HG02610 (cell line): Measurements from ENCODE around the gene C10orf90.
"Not testable (repeated sequence)": the region's sequence is repeated elsewhere in the genome, so short reads cannot be mapped to it uniquely, and the experiment has no call there.

Source experiments
- ATAC-seq: cut with Tn5 transposase; IDR thresholded peaks from one replicate; pipeline ENCODE4 v1.9.1; 2021; ENCODE audit warnings: mild to moderate bottlenecking, moderate library complexity; ENCODE audit not compliant: unreplicated experiment

The C10orf90 gene

DNA sequence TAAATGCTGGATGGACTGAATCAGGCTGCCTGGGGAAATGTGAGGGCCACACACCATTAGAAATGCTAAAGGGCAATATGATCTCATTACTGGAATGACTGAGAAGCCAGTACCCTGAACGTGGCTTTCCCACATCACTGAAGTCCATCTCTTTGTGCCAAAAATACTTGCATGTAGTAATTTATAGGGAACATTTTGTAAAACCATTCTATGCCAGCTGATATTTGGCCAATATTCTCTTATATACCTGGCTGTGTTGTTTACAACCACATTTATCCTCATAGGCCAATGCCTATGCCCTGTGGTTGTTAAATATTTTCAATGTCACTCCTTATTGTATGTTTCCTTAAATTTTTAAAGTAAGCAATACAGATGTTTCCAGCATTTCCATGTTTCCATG lies 111.6 kb downstream of the C10orf90 start:
- no peak for ATAC-seq

DNA sequence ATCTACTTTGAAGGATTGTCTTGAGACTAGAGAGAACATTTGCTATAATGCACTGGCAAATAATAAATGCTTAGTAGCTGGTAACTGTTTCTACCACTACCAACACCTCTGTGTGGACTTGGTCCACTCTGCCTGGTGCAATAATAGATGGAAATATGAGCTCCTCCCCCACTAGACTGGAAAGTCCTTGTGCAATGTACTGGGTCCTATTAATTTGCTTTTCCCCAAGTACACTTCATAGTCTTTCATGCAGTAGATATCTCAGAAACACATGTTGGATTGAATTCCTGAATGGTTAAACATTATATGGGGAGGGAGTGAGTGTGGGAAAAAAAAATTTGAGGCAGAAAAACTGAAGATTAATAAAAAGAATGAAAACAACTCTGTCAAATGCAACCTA lies 119.3 kb downstream of the C10orf90 start:
- no peak for ATAC-seq

DNA sequence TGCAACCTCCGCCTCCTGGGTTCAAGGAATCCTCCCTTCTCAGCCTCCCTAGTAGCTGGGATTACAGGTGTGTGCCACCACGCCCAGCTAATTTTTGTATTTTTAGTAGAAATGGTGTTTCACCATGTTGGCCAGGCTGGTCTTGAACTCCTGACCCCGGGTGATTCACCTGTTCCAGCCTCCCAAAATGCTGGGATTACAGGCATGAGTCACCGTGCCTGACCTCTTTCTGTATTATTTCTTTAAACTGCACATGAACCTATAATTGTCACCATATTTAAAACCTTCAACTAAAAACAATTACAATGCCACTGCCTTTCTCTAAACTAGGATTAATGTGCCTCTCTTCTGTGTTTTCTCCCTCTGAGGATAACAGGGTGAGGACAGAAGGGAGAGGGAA lies 119.9 kb downstream of the C10orf90 start:
- ATAC-seq, result not testable (repeated sequence)

DNA sequence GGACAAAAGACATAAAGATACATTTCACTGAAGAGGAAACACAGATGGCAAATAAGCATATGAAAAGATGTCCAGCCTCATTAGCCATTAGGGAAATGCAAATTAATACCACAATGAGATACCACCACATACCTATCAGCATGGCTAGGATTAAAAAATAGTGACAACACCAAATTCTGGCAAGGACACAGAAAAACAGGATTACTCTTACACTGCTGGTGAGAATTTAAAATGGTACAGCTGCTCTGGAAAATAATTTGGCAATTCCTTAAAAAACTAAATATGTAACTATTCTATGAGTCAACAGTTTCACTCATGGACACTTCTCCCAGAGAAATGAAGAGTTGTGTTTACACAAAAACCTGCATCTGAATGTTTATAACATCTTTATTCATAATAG lies 121.1 kb downstream of the C10orf90 start:
- no peak for ATAC-seq

DNA sequence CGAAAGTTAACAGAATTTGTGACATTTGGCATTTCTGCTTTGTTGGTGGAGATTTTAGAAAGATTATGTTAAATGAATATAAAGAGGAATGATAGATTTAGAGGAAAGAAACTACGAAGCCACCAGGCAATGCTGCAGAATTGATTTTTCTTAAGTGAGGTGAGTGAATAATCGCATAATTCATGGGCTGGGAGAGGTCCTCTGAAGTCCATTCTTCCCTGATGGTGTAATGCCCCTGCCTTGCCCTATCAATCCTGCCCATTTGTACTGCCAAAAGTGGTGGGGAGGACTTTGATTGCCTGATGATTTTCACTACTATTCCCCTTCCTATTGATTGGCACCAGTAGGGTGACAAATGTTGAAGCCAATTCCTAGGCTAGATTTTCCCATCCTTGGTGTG lies 125.9 kb downstream of the C10orf90 start:
- no peak for ATAC-seq

DNA sequence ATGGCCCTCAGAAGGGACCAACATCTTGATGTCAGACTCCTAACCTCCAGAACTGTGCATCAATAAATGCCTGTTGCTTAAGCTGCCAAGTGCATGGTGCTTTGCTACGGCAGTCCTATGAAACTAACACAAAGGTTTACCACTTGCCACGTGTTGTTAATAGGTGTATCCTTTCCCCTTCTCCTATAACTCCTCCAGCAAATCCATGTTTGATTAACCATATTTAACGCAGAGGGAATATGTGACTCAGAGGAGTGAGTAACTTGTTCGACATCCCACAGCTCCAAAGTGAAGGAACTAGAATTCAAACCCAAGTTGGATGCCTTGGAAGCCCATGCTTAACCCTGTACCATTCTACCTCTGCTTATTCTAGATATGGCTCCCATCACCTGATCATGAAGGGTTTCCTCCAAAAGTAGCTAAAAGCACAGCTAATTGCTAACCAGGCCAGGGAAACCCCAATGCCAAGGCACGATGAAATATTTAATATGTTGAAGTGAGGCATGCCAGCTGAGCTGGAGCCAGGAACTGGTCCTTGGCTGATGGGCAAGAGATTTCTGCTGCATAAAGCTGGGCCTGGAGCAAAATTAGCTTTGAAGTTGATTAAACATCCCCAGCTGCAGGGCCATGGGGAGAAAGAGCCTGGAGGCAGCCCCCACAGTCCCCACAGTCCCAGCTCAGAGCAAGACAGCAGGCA lies 131.9 kb downstream of the C10orf90 start:
- ATAC-seq, result no peak

DNA sequence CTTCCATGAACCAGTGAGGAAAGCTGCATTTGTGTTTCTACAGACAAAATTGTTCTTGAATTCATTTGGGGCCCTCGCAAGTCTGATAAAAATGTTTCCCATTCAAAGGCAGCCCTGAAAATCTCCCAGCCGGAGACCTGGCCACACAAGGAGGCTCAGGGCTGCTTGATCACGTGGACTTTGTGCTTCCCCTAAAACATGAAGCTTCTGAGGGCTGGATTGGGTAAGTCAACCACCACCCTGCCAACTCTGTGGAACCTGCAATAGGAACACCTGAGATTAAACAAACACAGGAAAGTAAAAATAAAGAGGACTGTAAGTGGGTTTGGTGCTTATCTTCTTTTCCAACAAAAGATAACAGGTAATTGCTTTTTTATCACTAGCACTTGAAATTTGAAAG lies 133.8 kb downstream of the C10orf90 start:
- ATAC-seq, result no peak

DNA sequence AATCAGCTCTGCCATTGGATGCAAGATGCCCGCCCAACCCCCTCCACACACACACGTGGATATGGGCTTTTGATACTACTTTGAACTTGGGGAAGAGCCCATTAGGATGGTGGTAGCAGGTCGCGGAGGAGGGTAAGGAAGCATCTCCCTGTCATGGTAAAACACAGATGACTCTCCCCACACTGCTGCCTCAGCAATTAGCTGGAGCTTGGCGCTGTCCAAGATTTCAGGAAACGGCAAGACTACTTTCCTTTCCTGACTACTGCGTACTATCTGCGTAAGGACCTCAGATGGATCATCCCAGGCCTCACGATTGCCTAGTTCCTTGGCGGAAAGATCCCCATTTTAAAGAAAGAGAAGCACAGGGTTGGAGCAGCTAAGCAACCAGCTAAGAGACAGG lies 134.3 kb downstream of the C10orf90 start:
- no peak for ATAC-seq

DNA sequence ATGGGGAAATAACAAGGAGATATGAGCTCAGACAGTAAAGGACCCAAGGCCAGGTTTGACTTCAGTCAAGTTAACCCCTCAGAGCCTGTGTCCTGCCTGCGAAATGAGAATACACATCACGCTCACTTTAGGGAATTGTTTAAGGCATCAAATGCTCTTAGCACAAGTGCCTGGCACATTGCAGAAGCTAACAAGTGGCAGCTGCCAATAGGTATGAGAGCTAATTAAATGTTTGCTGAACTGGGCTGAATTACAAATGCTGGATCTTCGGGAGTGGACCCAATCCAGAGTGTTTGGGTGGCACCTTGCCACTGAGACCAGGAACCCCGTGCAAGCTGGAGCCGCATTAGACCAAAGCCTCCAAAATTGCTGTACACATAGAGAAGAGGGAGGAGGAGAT lies 136.8 kb downstream of the C10orf90 start:
- ATAC-seq, result no peak

DNA sequence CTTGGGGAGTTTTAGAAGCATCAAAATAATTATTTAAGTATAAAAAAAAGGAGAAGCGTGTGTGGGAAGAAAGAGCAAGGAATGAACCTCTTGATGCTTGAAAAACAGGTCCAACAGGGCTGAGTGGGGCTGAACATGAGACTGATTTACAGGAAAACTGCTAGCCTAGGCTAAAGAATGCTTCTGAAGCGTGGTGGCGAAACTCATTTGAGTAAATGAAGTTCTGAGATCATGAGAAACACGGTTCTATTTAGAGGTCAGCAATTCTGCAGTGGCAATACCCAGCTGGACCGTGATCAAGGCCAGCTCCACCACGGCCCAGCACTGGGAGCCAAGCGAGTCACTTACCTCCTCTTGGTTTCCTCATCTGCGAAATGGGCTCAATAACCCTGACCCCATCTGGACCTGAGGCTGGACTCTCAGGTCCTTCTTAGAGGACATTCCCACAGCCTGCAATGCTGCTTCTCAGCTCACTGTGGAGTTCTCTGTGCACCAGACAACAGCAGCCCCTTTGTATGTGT lies 142.1 kb downstream of the C10orf90 start:
- ATAC-seq, result no peak

DNA sequence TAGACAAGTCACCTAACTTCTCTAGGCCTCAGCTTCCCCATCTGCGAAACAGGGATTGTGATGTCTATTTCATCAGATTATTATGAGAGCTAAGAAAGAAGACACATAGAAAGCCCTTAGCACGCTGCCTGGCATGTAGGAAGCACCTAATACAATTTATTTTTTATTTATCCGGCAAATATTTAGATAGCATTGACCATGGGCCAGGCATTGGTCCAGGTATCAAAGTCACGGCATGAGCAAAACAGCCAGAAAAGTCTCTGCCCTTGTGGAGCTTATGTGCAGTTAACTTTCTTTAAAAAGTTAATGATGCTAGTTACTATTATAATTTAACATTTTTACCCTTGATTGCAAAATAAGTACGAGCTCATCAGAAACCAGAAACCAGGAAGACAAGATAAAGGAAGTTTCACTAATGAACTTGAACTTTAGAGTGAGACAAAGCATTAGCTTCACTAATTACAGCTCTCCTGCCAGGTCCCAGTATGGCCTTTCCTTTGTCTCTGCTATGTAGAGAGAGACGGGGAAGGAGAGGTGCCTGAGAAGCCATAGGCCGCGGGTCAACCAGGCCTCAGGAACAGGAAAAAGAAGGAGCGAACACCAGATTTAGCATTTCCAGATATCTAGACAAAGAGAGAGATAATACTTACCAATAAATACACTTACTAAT lies 142.7 kb downstream of the C10orf90 start:
- no peak for ATAC-seq

DNA sequence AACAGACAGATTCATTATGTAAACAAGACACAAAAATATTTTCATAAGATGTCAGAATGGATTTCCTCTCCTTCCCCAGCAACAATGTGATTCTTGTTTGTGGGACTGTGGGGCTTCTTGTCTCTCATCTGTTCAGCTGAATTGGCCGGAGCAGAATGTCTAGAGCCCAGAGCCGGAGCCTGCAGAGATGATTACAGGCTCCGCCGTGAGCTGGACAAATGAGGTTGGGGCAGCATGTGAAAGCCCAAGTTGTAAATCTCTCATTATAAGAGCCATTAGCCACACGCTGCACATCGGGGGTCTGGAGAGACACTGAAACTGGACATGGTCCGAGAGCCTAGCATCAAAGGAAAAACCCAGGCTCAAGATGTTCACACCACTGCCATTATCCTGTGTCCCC lies 145.2 kb downstream of the C10orf90 start:
- ATAC-seq, result no peak

DNA sequence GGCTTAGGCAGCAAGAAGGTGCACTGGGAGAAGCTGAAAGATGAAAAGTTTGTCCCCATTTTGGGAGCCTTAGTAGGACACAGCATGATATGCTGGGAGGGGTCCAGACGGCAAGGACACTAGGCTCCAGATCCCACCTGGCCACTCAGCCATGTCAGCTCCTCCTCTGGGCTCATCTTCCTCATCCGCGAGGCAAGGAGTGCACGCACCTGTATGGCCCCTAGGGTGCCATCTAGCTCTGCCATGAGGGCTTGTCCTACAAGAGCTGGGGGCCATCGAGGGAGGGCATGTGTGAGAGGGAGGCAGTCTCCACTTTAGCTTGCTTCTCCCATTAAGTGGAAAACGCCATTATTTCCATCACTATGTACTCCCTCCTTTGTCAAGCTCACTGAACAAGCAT lies 146.0 kb downstream of the C10orf90 start:
- ATAC-seq, result no peak

DNA sequence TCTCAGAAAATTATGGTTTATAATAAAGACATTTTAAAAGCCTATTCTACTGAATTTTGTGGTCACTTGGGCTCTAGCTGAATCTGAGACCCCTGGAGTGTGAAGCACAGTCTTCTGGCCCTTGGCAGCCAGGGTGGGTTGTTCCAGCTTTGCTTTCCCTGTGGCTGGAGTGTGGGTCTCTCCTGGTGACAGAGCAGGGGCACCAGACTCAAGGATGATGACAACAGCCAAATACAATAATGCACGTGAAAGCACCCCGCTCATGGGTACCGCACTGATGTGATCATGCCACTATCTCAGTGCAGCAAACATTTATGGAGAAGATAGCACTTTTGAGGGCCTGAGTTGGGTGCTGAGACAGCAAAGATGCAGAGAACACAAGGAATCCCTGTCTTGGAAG lies 147.4 kb downstream of the C10orf90 start:
- ATAC-seq, result no peak

DNA sequence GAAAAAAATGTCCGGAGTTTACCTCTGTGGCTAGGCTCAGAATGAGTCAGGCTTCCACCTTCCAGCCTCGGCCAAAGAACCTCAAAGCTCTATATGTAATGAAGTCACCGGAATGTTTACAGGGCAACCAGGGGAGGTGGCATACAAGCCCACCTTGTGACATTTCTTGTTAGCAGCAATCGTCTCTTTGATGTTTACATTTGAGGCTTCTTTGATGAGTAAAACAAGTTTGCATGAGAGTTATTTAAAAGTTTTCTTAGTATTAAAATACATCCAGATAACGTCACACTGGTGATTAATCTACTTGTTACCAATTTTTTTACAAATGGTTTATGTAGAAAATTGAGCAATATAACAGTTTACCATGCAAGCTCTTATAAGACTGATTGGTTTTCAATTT lies 149.1 kb downstream of the C10orf90 start:
- no peak for ATAC-seq

DNA sequence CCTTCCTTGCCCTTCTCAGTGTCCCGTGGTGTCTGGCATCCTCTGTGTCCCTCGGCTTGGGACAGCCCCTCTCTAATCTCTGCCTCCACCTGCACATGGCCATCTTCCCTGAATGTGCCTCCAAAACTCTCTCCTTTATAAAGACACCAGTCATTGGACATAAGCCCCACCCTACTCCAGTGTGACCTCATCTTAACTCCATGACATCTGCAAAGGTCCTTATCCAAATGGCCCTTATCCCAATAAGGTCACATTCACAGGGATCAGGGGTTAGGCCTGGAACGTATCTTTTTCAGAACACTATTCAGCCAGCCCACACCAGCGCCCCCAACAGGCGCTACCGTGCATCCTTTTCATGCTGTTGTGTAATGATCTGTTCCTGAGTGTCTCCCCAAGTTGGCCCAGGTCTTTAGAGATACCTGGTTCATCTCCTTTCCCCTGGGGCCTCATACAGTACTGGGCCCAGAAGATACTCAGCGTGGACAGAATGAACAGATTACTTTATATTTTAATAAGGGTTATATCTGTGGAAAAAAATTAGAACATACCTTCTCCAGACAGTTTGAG lies 149.7 kb downstream of the C10orf90 start:
- ATAC-seq, result no peak

DNA sequence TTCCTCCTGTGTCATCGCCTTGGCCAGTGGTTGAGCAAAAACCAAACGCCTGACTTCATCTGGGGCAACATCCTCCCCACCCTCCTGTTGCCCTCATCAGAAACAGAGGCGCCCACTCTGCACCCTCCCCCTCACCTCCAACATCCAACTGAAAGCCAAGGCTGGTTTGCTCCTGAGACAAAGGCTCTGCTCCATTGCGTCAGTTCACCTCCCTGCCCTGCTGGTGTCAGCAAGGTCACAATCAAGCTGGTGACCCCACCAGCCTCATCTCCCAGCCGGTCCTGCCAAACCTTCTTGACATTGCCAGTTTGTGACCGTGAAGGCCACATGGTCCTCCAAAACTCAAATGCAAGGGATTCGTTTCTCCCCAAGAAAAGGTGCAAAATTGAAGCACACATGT lies 150.5 kb downstream of the C10orf90 start:
- no peak for ATAC-seq

DNA sequence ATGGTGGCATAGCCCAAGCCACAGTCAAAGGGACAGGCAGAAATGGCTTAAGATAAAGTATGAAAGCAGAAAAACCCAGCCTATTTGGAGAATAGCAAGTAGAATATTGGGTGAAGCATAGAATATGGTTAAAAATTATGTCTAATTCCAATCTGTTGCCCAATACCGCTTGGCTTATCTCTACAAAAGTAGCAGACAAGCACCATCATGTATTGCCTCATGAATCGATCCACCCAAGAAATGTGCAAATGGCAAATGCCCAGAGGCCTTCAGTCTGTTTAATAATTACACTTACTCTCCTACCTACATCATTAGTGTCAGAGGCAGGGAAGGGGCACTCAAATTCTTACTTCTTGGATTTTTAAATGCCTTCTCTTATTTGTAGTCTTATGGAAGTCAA lies 151.3 kb downstream of the C10orf90 start:
- no peak for ATAC-seq

DNA sequence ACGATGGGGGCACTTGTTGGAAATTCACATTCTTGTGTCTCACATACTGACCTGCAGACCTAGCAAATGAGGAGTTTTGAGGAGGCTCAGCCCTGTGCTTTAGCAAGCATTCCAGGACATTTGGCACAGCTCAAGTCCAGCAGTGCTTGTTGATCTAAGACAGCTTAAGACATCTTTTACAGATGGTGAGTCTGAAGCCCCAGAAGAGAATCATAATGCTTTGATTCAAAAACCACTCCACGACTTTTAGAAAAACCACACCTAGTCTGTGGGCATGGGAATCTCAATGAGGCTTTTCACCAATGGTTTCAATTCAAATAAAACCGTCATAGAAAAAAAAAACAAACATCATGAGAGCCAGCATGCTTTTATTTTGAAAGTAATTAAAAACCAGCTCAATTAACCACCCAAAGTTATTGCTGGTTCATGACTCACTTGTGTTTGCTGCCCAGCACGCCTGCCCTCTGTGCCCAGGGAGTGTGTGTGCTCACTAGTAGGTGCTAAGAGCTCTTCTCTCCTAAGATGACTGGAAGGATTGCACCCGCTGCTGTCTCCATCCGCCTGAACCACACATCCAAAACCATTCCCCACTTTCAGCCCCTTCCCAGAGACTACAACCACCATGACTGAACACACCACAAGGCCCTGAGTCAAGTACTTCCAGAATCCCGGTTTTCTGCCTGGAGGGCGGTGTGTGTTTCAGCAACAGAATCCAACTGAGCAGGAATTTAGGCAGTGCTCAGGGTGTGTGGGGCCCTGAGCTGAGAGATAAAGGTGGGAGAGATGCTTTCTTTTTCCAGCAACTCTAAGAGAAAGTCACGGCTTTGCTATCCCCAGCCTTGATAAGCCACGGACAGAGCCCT lies 152.0 kb downstream of the C10orf90 start:
- no peak for ATAC-seq

DNA sequence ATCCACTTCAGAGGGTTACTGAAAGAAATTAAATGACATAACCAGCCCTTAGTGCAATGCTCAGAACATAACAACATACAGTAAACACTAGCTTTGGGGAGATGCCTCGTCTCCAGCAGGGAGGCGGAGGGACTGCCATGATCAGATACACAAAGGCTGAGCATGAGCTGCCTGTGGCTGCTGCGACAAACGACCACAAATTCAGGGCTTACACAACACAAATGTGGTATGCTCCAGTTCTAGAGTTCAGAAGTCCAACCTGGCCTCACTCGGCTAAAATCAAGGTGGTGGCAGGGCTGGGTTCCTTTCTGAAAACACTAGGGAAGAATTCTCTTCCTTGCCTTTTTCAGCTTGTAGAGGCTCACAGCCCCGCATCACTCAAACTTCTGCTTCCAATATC lies 154.0 kb downstream of the C10orf90 start:
- no peak for ATAC-seq

DNA sequence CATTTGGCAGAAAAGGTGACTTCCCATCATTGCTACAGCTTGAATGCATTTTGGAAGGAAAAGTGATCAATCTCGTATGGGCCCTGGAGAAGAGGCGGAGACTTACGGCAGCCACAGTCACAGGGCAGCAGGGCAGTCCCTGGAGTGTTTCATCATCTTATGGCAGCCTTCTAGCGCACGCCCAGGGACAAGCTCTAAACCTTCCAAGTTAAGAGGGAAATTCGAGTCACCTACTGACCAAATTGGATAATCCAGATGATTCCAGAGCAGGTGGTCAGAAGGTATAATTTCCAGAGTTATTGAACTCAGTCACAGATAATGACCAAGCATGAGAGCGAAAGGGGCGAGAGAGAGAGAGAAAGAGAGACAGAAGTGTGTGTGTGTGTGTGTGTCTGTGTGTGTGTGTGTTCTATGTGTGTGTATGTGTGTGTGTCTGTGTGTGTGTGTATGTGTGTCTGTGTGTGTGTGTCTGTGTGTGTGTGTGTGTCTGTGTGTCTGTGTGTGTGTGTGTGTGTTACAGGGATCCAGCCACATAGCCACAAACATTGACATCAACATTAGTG lies 158.5 kb downstream of the C10orf90 start:
- ATAC-seq, result no peak
